Kidney tubule cell (primary cell): ENCODE measurements around the gene ATP9A.
"Not testable (repeated sequence)": the region's sequence is repeated elsewhere in the genome, so short reads cannot be mapped to it uniquely, and the experiment has no call there.

Experiments
- DNase-seq: peaks from one replicate; pipeline ENCODE4 v3.0.0-alpha.2; 2018; ENCODE audit warnings: low spot score

The ATP9A gene

DNA sequence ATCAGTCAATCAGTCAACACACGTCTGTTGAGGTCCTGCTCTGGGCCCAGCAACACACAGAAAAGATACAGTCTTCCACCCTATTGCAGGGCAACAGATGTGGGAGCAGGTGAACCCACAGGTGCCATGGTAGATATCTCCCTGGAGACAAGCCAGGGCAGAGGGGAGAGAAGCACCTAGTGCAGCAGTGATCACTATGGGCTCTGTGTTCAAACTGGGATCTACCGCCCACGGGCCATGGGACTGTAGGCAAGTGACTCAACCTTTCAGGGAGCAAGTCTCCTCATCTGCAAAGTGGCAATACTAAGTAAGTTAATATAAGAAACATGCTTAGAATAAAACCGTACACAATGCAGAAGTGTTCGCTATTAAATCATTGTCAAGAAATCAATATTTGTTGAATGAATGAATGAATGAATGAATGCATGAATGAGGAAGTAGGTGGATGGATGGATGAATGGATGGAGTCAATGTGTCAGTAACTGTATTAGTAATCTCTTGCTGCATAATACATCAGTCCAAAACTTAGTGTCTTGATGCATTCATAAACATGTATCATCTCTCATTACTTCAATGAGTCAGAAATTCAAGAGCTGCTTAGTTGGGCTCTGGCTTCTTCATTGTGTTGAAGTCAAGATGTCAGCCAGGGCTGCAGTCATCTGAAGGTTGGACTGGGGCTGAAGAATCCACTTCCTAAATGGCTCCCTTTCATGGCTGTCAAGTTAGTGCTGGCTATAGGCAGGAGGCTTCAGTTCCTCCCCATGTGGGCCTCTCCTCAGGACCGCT, 193.7 kb downstream of the ATP9A start:
- no peak for DNase-seq

DNA sequence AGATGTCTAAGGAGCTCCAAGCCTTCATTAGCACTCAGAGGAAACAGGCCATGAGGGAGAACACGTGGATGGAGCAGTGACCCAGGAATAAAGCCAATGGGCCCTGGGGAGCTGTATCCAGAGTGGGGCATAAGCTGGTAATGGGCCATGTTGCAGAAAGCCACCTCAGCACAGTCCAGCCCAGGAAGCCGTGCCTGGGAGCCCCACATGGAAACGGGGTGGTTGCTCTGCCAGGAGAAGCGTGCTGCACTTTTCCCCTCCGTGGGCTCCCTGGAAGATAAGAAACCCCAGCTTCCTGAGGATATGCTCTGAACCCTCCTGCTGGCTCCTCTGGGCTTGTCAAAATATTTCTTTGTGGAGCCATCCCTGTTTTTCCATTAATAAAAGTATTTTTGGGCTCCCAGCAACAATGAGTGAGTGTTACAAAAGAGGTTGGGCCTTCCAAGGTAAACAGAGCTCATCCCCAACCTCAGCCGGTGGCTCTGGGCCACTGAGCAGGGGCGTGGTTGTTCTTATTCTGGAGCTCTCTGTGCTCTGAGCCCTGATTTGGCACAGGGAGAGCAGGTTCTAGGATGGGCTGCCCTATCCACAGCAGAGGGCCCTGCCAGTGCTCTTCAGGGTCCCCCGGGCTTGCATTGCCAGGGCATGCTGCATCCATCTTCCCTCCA, 194.5 kb downstream of the ATP9A start:
- DNase-seq = no peak

DNA sequence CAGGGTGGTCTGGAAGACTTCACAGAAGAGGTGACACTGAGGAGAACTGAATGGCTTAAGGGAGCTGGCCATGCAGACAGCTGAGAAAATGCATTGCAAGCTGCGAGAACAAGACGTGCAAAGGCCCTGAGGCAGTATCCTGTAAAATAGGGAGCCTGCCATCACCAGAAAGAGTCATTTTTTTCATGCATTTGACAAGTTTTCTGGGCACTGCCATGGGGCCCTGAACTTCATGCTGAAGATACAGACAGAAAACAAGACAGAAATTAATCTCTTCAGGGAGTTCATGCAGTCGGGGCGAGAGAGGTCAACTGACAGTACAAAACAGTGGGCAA, 196.8 kb downstream of the ATP9A start:
- DNase-seq = no peak

DNA sequence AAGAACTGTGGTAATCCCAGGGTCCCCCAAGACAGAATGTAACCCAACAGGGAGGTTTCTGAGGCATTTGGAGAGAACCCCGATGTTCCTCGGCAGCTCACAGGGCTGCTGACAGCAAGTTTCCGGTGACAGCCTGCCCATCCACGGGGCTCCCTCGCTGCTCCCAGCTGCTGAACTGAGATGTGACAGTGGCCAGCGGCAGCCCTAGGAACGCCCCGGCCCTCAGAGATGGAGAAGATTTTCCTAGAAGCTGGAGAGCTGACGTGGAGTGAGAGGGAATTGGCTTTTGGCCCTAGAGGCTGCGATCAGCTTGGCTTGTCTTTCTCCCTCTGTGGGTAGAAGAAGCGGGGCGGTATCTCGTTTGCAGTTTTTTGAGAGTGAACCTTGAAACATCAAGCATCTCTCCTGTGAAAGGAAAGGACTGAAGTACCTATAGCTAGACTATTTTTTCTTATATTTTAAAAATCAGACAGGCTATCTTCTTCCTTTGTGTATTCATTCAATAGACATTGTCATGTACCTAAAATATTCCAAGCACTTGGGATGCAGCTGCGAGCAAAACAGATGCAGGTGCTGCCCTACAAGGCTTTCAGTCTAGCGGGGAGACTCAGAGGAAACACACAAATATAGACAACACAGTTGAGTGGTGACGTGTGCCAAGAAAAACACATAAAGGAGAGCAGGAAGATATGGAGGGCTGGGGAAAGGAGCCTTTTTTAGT, 197.3 kb downstream of the ATP9A start:
- no peak for DNase-seq

DNA sequence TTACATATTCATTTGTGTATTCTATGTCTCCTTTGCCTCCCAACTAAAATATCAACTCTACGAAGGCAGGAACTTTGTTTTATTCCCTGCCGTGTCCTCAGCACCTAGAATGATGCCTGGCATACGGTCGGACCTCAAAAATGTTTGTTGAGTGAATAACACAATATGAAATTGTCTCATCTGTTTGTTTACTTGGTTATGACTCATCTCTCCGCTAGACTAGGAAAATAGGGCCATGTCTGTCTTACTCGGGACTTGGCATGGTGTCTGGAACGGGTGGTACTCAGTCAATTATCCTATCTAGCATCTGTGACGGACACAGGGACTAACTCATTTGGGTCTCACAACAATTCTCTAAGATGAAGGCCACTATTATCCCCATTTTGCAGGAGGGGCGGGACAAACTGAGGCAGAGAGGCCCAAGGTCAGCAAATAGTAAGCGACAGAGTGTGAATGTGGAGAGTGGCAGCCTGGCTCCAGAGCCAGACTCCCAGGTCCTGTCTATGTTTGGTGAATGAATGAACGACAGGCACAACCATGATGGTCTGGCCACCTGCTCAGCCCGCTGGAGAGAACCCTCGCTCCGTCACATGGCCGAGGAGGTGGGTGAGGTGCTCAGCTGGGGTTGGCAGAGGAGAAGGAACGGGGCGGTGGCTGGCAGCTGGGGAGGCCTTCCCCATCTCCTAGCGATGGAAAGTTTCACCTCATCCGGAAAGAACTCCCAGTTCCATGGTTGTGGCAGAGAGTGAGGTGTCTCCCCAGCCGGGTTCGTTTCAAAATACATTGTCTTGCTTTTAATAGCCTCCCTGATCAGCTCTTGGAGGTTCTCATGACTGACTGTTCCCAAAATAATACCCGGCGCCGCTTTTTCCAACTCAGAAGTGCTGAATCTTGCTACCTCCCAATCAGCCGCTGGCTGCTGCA, 198.1 kb downstream of the ATP9A start:
- DNase-seq = no peak

DNA sequence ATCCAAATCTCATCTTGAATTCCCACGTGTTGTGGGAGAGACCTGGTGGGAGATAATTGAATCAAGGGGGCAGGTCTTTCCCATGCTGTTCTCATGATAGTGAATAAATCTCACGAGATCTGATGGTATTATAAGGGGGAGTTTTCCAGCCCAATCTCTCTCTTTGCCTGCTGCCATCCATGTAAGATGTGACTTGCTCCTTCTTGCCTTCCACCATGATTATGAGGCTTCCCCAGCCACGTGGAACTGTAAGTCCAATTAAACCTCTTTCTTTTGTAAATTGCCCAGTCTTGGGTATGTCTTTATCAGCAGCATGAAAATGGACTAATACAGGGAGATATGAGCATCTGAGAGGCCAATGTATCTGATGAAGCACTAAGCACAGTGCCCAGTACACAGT, 199.7 kb downstream of the ATP9A start:
- DNase-seq = not testable (repeated sequence)

DNA sequence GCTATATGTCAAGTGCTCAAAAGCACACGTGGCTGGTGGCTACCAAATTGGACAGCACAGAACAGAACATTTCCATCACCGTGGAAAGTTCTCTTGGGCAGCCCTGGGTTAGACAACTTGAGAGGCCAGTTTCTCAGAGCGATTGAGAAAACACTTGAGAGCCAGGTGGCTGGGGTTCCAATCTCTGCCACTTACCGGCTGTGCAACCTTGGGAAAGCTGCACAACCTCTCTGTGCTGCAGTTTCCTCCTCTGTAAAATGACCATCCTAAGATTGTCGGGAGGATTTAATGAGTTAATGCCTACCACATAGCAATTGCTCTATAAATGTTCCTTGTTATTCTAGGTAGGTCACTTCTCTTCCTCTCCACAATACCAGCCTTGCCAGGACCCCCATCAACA, 200.6 kb downstream of the ATP9A start:
- DNase-seq = no peak

DNA sequence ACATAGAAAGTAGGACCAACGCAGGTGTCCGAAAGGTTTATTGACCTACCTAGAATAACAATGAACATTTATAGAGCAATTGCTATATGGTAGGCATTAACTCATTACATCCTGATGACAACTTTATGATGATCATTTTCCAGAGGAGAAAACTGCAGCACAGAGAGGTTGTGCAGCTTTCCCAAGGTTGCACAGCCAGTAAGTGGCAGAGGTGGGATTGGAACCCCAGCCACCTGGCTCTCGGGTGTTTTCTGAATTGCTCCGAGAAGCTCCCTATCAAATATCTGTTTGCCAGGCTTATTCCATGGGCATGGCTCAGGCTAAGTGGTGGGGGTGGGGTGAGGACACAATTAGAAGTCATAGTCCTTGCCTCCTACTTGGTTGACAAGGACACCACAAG, 201.6 kb downstream of the ATP9A start:
- DNase-seq = no peak

DNA sequence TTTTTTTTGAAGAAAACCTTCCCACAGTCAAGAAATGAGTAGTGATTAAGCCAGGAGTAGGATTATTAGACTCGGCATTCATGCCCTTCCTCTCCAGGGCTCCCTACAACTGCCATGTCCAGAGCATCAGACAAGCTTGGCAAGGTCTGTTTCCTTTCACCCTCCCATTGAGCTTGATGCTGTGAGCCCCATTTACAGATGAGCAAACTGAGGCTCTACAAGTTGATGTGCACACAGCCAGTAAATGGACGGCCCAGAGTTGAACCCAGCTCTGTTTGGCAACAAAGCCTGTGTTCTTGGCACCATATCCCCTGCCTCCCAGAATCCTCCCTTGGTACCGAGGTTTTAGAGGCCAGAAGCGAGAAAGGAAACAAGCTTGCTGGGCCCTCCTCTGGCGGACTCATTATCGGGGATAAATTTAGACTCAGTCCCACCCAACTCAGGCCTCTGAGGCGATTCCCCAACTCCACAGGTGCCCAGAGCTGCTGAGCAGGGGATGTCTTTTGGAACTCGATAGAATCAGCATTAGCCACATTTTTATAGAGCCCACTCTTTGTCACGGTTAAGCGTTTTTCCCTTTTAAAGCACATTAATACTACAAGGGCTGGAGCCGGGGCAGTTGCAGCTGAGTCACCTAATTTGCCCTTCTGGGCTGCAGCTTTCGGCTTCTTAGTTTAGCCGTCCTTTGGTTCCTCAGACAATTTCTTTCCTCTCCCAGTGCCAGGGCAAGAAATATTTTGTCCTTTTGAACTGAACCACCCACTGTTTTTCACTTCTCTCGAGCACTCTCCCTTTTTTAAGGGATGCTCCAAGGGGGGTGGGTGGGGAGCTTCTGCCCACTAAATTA, 202.7 kb downstream of the ATP9A start:
- DNase-seq = no peak

DNA sequence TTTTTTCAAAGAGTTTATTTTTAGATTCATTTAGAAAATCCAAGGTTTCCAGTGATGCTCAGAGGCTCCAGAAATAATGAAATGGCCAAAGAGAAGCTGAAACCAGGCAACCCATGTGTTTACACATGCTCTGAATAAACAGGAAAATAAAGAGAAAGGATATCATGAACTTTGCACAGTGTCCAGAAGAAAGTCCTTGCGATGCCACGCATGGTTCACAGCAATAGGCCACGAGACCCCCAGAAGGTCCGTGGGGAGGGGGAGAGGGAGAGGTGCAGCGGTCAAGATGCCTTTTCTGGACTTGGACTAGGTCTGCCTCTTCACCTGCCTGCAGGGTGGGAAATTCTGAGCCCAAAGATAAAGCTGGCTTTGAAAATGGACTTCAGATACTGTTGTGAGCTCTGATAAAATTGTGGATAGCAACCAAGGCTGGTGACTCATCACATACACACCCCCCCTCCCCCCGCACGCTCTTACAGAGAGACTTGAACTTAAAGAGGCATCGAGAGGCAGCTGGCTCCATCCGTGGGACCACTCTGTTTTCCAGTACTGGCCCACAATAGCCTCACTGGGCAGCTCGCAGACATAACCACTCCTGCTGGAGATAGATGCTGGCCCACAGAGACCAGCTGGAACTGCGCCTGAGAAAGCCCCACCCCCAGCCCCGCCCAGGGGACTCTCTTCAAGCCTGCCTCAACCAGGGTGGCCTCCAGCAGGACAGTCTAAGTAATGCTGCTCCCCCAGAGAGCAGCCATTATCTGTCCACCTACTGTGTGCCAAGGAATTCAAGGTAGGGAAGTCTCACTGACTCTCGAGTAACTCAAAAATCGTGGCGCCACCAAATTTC, 204.5 kb downstream of the ATP9A start:
- DNase-seq = peak; percentile 56

DNA sequence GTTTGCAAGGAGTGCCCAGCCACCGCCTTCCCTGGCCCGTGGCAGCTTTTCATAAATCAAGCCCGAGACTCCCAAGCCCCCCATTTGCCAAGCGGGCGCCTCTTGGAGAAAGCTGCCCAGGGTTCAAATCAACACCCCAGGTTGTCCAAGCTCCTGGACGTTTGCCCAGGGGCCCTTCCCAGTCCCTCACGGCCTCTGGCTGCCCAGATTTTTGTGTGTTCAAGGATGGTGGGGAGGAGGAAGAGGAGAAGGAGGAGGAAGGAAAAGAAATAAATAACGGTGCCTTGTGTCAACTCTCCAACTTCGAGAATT, 205.1 kb downstream of the ATP9A start:
- DNase-seq = no peak

DNA sequence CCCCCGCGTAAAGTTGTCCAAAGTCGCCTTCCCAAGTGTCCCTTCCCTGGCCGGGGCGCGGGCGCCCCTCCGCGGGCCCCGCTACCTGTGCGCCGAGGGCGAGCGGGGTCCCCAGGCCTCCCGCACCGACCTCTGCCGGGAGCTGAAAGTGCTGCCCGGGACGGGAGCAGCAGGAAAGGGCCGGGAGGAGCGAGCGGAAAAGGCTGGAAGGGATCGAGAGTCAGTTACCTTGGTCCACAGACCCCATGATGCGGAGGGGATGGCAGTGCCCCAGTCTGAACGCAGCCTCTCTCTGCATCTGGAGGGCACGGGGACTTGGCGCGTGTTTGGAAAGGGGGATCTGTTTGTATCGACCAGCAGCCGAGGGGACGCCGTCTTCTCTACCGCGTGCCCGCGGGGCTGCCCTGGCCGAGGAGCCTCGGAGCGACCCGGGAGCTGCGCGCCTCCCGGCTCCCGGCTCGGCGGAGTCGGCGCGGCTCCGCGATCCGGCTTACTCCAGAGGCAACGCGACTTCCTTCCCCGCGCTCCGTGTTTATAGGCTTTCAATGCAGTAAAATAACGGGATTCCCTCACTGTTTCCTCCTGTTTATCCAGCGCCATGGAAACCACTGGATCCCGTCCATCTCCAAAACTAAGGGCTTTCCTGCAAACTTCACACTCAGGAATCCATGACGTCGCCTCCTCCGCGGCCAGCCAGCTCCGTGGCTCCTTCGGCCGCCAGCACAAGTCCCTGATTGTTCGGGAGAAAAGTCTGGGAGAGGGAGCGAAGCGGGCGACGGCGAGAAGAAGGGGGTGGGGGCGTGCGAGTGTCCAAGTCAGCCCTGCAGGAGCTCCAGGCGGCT, 205.6 kb downstream of the ATP9A start:
- DNase-seq = peak; percentile 86

DNA sequence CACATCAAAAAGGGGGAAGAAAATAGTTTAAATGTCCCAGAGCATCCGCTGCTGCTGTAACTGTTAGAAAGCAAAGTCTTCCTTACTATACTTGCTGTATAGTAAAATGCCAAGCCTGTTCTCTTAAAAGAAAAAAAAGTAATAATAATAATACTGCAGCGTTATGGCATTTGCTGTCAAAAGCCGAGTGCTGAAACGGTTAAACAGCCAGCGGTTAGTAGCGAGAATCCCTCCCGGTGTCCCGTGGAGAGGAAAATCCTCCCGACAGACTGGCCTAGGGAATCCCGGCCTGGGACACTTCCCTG, 206.2 kb downstream of the ATP9A start:
- DNase-seq = no peak

DNA sequence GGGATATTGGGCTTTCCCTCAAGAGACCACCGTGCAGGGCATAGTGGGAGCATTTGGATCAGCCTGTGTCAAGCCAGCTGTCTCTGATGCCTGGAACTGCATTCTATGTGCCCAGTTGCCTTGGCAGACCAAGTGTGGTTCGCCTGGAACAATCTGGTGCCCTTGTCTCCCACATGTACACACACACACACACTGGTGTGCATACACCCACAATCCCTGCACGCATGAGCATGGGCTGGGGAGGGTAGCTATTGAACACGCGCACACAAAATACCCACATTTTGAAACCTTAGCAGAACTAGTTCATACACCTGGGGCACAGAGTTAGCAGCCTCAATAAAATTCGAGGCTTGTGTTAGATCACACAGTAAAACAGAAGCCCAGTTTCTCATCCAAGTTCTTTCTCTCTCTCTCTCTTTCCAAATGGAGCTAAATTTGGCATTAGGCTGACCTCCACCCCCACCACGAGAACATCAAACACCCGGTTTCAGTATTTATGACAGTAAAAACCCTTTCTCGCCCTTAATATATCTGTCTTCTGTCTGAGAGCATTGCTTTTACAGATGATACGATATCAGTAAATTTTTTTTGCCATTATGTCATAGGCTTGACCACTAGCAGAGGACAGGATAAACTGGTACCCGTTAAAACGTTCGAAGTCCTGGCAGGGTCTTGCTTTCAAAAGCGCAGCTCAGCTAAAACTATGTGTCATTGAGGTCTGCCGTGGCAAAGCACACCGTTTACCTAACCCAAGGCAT, 207.5 kb downstream of the ATP9A start:
- DNase-seq = no peak

DNA sequence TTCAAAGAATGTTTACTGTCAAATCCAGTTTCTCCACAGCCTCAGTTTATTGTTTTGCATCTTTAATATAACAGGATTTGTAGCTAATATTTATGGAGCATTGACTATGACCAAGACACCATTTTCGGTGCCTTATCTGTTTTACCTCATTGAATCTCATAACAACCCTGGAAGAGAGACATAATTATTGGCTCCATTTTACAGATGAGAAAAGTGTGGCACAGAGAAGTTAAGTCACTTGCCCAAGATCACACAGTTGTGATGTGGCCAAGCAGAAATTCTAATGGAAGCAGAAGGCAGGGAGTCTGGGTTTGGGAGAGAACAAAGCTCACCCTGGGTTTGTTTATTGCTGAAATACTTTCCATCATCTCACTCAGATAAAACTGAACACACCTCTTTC, 208.1 kb downstream of the ATP9A start:
- DNase-seq = no peak

DNA sequence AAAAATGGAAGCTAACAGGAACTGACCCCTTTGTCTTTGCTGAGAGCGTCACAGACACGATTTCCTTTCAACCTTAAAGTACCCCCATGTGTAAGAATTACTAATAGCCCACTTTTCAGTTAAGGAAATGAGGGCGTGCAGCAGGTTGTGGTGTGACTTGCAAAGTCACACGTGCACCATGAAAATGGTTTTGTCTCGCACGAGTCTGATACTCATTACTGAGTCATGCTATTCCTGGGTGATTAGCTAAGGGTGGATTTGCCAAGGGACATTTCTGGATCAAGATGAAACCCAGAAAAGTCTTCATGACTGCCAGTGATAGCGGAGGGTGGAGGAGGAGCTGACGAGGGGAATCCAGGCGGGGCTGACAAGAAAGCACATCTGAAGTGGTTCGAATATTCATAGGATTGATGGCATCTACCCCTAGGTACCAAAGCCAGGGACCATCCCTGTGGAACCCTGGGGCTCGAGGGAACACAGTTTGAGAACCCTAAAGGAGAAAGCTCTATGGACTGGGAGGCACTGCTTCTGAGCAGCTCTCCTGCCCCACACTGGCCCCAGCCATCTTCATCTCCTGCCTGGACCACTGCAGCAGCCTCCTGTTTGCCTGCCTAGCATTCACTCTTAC, 213.5 kb downstream of the ATP9A start:
- peak; percentile 30 for DNase-seq

DNA sequence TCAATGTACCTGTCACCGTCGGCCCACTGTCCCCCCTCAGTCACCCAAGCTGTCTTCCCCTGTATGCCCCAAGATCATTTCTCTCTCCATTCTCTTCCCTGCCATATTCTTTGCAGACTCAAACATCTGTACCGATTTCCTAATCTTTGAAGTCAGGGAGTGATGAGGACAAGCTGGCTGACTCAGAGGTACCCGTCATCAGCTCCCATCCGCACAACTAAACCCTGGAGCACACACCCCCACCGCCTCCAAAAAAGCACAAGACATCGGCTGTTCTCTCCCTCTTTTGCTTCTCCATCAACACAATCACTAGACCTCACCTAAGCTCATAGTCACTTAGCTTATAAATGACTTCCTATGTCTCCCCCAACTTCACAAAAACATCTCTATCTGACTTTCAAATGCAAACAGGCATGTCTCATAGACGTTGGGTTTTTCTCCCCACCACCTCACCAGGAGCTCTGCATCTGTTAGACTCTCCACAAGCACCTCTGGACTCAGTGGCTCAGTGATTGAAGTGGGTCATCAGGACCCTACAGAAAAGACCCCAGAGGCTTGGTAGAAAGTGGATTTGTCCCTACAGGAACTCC, 214.2 kb downstream of the ATP9A start:
- DNase-seq = no peak

DNA sequence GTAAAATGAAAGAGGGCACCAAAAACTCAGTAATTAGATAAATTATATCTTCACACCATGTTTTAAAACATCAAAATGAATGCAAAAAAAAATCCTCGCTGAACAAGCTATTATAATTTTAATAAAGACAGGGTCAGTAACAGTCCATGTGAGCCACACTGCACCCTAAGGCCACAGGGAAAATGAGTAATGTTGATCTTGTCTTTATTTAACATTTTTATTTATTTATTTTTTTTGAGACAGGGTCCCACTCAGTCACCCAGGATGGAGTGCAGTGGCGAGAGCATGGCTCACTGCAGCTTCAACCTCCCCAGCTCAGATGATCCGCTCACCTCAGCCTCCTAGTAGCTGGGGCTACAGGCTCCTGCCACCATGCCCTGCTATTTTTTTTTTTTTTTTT, 217.0 kb downstream of the ATP9A start:
- DNase-seq = no peak
